OCI-LY1 (cell line): ENCODE data around the gene HMGCLL1.

Experiments used
- H2AFZ ChIP-seq: fragments of 200-600 bp; sonication (generic), shearing (Covaris generic); 2 replicates; pipeline ENCODE4 v1.6.0; 2014; ENCODE audit warnings: antibody characterized with exemption, mild to moderate bottlenecking, low read length
- H3F3A ChIP-seq: fragments of 200-600 bp; sonication (generic), shearing (Covaris generic); 2 replicates; pipeline ENCODE4 v1.6.0; 2014; ENCODE audit warnings: mild to moderate bottlenecking, antibody characterized with exemption, low read length, moderate library complexity; ENCODE audit not compliant: insufficient read depth
- H3K27ac ChIP-seq: fragments of 200-600 bp; sonication (generic); 2 replicates; pipeline ENCODE4 v1.5.1; 2014; ENCODE audit warnings: low read length, mixed run types, mild to moderate bottlenecking, low read depth; ENCODE audit not compliant: poor library complexity, severe bottlenecking
- H3K27me3 ChIP-seq: fragments of 200-600 bp; sonication (generic); 2 replicates; pipeline ENCODE4 v1.6.0; 2014; ENCODE audit warnings: antibody characterized with exemption, mild to moderate bottlenecking, low read length, moderate library complexity; ENCODE audit not compliant: insufficient read depth
- H3K36me3 ChIP-seq: fragments of 200-600 bp; sonication (generic); 2 replicates; pipeline ENCODE4 v1.6.1; 2014; ENCODE audit warnings: mild to moderate bottlenecking, antibody characterized with exemption, low read length, moderate library complexity, mixed read lengths; ENCODE audit not compliant: insufficient read depth
- H3K4me1 ChIP-seq: fragments of 200-600 bp; sonication (generic); 2 replicates; pipeline ENCODE4 v1.5.1; 2014; ENCODE audit warnings: mild to moderate bottlenecking, low read length, moderate library complexity; ENCODE audit not compliant: insufficient read depth, severe bottlenecking
- H3K4me2 ChIP-seq: fragments of 200-600 bp; sonication (generic), shearing (Covaris generic); 2 replicates; pipeline ENCODE4 v1.6.1; 2014; ENCODE audit warnings: low read length
- H3K4me3 ChIP-seq: fragments of 200-600 bp; sonication (generic); 2 replicates; pipeline ENCODE4 v1.5.1; 2014; ENCODE audit warnings: low read length, low read depth, mild to moderate bottlenecking, mixed read lengths; ENCODE audit not compliant: poor library complexity, severe bottlenecking
- H3K79me2 ChIP-seq: fragments of 200-600 bp; shearing (Covaris generic); 2 replicates; pipeline ENCODE4 v1.6.1; 2016; ENCODE audit warnings: mixed run types, low read length, mixed read lengths; ENCODE audit not compliant: insufficient read depth
- H3K9ac ChIP-seq: fragments of 200-600 bp; sonication (generic), shearing (Covaris generic); 2 replicates; pipeline ENCODE4 v1.6.1; 2014; ENCODE audit warnings: mild to moderate bottlenecking, low read length, mixed read lengths
- H3K9me2 ChIP-seq: fragments of 200-600 bp; sonication (generic), shearing (Covaris generic); 2 replicates; pipeline ENCODE4 v1.6.1; 2014; ENCODE audit warnings: low read depth, mild to moderate bottlenecking, low read length, mixed read lengths
- H3K9me3 ChIP-seq: fragments of 200-600 bp; shearing (Covaris generic); 2 replicates; pipeline ENCODE4 v1.6.1; 2014; ENCODE audit warnings: low read length, mixed read lengths
- H4K20me1 ChIP-seq: fragments of 200-600 bp; sonication (generic), shearing (Covaris generic); 2 replicates; pipeline ENCODE4 v1.6.0; 2016; ENCODE audit warnings: mild to moderate bottlenecking, low read length; ENCODE audit not compliant: insufficient read depth
- CTCF ChIP-seq: fragments of 200-600 bp; sonication (generic), shearing (Covaris generic); IDR thresholded peaks from 2 replicates; pipeline ENCODE4 v1.5.1; 2017; ENCODE audit warnings: mild to moderate bottlenecking, antibody characterized with exemption, low read length, moderate library complexity, mixed read lengths
- EZH2 ChIP-seq: fragments of 200-600 bp; sonication (generic), shearing (Covaris generic); IDR thresholded peaks from 2 replicates; pipeline ENCODE4 v1.8.0; 2017; ENCODE audit warnings: borderline replicate concordance, mixed run types, mild to moderate bottlenecking, antibody characterized with exemption, low read length, moderate library complexity, mixed read lengths

Gene HMGCLL1

GRCh38 chr6:55410674-55411073 is 168.3 kb downstream of the HMGCLL1 start:
- Histone ChIP-seq H3K4me3 (no peak overlapping the region), H3K79me2 (no peaks in the 10 kb centered on the region), H2AFZ (no peak overlapping the region), H3K36me3 (no peaks in the 10 kb centered on the region), H3K4me2 (no peak overlapping the region), H3K9me3 (no peaks in the 10 kb centered on the region), H4K20me1 (no peaks in the 10 kb centered on the region), H3K9me2 (no peaks in the 10 kb centered on the region), H3K27me3 (no peaks in the 10 kb centered on the region), H3K27ac (no peak overlapping the region), H3F3A (no peaks in the 10 kb centered on the region), H3K4me1 (no peaks in the 10 kb centered on the region), H3K9ac (no peak overlapping the region)
- TF ChIP-seq CTCF (no peak), EZH2 (no peak)

GRCh38 chr6:55405474-55406235 is 173.3 kb downstream of the HMGCLL1 start:
- no peak overlapping the region for H3K27ac ChIP-seq
- H4K20me1 ChIP-seq = no peaks in the 10 kb centered on the region
- no peaks in the 10 kb centered on the region for H3K9me2 ChIP-seq
- no peak overlapping the region for H3K9ac ChIP-seq
- H3K9me3 ChIP-seq = no peaks in the 10 kb centered on the region
- no peak overlapping the region for H2AFZ ChIP-seq
- no peaks in the 10 kb centered on the region for H3K4me1 ChIP-seq
- no peaks in the 10 kb centered on the region for H3K79me2 ChIP-seq
- H3K4me3 ChIP-seq = no peak overlapping the region
- no peaks in the 10 kb centered on the region for H3F3A ChIP-seq
- no peaks in the 10 kb centered on the region for H3K36me3 ChIP-seq
- TF ChIP-seq CTCF (no peak), EZH2 (no peak)
- no peaks in the 10 kb centered on the region for H3K27me3 ChIP-seq
- H3K4me2 ChIP-seq = no peak overlapping the region

GRCh38 chr6:55399351-55399750 is 179.6 kb downstream of the HMGCLL1 start:
- Histone ChIP-seq H2AFZ (no peak overlapping the region), H3F3A (no peaks in the 10 kb centered on the region), H3K9ac (no peak overlapping the region), H3K4me1 (no peaks in the 10 kb centered on the region), H3K9me2 (no peaks in the 10 kb centered on the region), H3K27ac (no peak overlapping the region), H3K27me3 (no peaks in the 10 kb centered on the region), H3K4me3 (no peak overlapping the region), H3K36me3 (no peaks in the 10 kb centered on the region), H3K9me3 (no peaks in the 10 kb centered on the region), H3K79me2 (no peaks in the 10 kb centered on the region), H4K20me1 (no peaks in the 10 kb centered on the region; the same call in 1 of the 2 replicates), H3K4me2 (no peak overlapping the region)
- TF ChIP-seq EZH2 (no peak), CTCF (no peak)
